BE2C (cell line): ENCODE measurements around the gene PTPRN2.

ENCODE experiments used
- DNase-seq: peaks from one replicate; pipeline ENCODE4 v3.0.0-alpha.2; 2020
- H3K27me3 ChIP-seq: fragments of 250-450 bp; sonication (Bioruptor Pico); 2 replicates; pipeline ENCODE4 v1.5.1; 2020; ENCODE audit warnings: mild to moderate bottlenecking
- H3K36me3 ChIP-seq: fragments of 250-450 bp; sonication (Bioruptor Pico); 2 replicates; pipeline ENCODE4 v1.5.1; 2020; ENCODE audit warnings: mild to moderate bottlenecking
- H3K4me1 ChIP-seq: fragments of 250-450 bp; sonication (Bioruptor Pico); 2 replicates; pipeline ENCODE4 v1.5.1; 2020
- H3K4me3 ChIP-seq: 2 replicates; pipeline ENCODE4 v1.5.1; 2011; ENCODE audit warnings: low read depth, low read length
- H3K9me3 ChIP-seq: fragments of 250-450 bp; sonication (Bioruptor Pico); 2 replicates; pipeline ENCODE4 v1.5.1; 2020
- CTCF ChIP-seq: IDR thresholded peaks from 2 replicates; pipeline ENCODE4 v1.5.1; 2012; ENCODE audit warnings: mild to moderate bottlenecking, low read depth, low read length

Gene PTPRN2

GRCh38 chr7:158114056-158114850 is 473.4 kb downstream of the PTPRN2 start:
- no peaks in the 10 kb centered on the region; the same call in 1 of the 2 replicates for H3K9me3 ChIP-seq
- no peaks in the 10 kb centered on the region for H3K4me1 ChIP-seq
- DNase-seq = no peak
- H3K4me3 ChIP-seq = no peak overlapping the region
- no peak for TF ChIP-seq CTCF
- no peaks in the 10 kb centered on the region for H3K36me3 ChIP-seq
- no peaks in the 10 kb centered on the region for H3K27me3 ChIP-seq

- Histone ChIP-seq H3K36me3 (no peaks in the 10 kb centered on the region), H3K9me3 (no peaks in the 10 kb centered on the region; the same call in 1 of the 2 replicates), H3K4me1 (no peaks in the 10 kb centered on the region), H3K27me3 (no peaks in the 10 kb centered on the region), H3K4me3 (no peak overlapping the region)
- DNase-seq = no peak
- TF ChIP-seq CTCF = no peak
Measured at GRCh38 chr7:158113321-158114025, 474.1 kb downstream of the PTPRN2 start.

GRCh38 chr7:158112571-158113320 is 474.9 kb downstream of the PTPRN2 start:
- Histone ChIP-seq H3K4me1 (no peaks in the 10 kb centered on the region), H3K36me3 (no peaks in the 10 kb centered on the region), H3K9me3 (no peaks in the 10 kb centered on the region; the same call in 1 of the 2 replicates), H3K27me3 (no peaks in the 10 kb centered on the region), H3K4me3 (no peak overlapping the region)
- TF ChIP-seq CTCF = no peak
- DNase-seq = no peak

GRCh38 chr7:158111906-158112570 is 475.6 kb downstream of the PTPRN2 start:
- H3K4me3 ChIP-seq = no peak overlapping the region
- no peak for DNase-seq
- no peaks in the 10 kb centered on the region for H3K27me3 ChIP-seq
- no peaks in the 10 kb centered on the region for H3K4me1 ChIP-seq
- no peak for TF ChIP-seq CTCF
- H3K9me3 ChIP-seq = no peaks in the 10 kb centered on the region; the same call in 1 of the 2 replicates
- no peaks in the 10 kb centered on the region for H3K36me3 ChIP-seq

GRCh38 chr7:158111049-158111751 is 476.4 kb downstream of the PTPRN2 start:
- Histone ChIP-seq H3K4me1 (no peaks in the 10 kb centered on the region), H3K36me3 (no peaks in the 10 kb centered on the region), H3K4me3 (no peak overlapping the region), H3K27me3 (no peaks in the 10 kb centered on the region), H3K9me3 (no peaks in the 10 kb centered on the region; the same call in 1 of the 2 replicates)
- no peak for DNase-seq
- TF ChIP-seq CTCF = no peak
